ENCODE data around the gene PRKD3.
"Not testable (repeated sequence)": the region's sequence is repeated elsewhere in the genome, so short reads cannot be mapped to it uniquely, and the experiment has no call there.

Gene PRKD3

DNA sequence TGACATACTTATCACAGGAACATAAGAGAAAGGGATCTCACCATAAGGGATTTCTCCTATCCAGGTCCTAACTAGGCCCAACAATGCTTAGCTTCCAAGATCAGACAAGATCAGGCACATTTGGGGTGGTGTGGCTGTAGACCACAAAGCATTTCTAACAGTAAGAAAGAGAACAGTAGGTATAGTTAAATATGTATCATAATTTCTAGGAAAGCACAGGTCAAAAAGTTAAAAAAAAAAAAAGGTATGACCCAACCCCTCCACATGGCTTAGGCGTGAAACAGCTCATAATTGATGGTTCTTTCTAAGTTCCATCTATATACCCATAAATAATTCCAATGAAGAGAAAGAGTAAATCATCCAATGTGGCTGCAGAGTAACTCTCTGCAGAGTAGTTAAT, 6.9 kb downstream of the PRKD3 start:
- no peak for DNase-seq

DNA sequence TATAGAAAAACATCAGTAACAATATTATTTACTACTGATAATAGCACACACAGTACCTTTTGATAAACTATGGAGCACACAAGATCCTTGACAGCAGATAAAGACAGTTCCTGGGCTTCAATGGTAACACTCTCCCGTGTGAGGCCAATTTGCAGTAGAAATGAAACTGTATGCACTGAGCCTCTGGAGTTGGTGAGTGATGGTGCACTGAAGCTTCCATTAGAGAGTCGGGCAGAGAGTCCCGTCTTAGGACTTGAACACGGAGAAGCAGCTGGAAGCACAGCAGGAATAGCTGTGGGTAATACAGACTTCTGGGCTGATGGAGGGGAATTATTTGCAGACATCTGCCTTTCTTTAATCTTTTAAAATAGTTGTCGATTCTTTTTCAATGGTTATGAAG, 8.5 kb downstream of the PRKD3 start:
- DNase-seq: no peak

DNA sequence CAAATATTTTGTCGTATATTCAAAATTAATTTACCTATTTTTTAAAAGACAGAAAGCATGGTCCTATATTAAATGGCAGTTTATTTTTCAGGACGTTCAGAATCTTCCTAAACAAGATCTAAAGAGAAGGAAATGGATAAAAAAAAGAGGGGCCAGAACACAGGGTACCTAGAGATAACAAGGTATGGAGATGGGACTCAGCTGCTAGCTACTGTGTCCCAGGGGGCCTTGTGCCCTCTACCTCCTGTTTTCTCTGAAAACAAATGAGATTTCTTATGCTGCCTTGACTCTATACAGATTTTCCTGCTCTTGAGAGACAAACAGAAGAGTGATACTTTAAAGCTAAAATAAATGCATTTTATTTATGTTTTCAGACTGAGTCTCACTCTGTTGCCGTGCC, 9.3 kb downstream of the PRKD3 start:
- DNase-seq: no peak

GRCh38 chr2:37307500-37307899, 17.1 kb downstream of the PRKD3 start:
- DNase-seq: no peak

DNA sequence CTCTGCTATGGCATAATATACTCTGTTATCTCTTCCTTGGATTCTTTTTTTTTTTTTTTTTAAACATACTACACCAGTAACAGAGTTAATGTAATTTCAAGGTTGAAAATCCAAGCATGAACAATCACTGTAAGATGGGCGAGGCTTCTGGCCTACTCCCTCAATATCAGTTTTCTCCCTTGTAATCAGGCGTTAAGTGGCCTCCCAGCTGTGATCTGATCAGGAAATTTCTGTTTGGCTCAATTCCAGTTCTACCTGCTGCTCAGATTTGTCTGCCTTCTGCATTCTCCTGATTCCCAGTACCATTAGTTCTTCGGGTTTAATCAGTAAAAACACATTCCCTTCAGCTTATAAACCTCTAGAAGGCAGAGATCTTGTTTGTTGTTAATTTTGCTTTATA, 18.6 kb downstream of the PRKD3 start:
- no peak for DNase-seq

GRCh38 chr2:37302701-37303252, 21.9 kb downstream of the PRKD3 start:
- no peak for DNase-seq

DNA sequence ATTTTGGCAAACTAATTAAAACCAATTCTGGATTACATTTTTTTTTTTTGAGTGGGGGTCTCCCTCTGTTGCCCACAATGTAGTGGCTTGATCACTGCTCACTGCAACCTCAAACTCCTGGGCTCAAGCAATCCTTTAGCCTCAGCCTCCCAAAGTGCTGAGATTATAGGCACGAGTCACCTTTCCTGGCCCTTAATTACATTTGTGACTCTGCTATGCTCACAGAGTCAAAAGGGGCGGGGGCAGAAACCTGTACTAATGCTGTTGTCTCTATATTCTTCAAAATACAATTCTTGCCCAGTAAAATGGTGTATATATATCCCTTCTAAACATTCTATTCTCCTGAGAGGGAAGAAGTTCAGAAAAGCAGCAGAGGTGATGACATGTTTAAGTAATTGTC, 23.2 kb downstream of the PRKD3 start:
- DNase-seq: no peak

DNA sequence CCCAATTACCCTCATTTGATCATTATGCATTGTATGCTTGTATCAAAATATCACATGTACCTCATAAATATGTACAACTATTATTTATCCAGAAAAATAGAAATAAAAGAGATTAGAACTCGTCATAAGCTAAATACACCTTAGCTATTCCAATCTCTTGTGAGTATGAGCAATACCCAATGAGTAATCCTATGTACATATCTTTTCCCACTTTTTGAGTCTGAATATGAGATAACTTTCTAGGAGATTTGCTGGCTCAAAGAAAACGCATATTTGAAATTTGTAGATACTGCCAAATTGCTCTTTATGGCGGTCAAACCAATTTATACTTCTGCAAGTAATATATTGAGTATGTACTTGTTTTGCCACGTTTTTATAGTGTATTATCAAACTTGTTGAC, 24.1 kb downstream of the PRKD3 start:
- no peak for DNase-seq

DNA sequence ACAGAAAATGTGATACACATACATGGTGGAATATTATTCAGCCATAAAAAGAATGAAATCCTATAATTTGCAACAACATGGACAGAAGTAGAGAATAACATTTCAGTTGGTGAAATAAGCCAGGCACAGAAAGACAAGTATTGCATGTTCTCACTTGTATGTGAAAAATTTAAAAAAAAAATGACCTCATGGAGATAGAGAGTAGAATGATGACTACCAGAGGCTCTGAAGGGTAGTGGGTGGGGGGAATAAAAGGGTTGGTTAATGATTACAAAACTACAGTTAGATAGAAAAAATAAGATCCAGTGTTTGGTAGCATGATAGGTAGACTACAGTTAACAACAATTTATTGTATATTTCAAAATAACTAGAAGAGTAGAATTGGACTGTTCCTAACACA, 24.5 kb downstream of the PRKD3 start:
- DNase-seq: no peak

DNA sequence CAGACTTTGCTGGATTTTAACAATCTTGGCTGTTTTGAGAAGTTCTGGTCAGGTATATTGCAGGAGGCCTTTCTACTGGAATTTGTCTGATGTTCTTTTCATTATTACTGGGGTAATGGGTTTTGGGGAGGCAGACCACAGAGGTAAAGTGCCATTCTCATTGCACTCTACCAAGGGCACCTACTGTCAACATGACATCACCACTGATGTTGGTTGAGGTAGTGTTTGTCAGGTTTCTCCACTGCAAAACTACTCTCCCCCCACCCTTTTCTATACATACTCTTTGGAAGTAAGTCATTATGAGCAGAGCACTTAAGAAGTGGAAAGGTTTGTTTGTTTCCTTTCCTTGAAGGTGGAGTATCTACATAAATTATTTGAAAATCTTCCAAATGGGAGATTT, 27.0 kb downstream of the PRKD3 start:
- DNase-seq: no peak

DNA sequence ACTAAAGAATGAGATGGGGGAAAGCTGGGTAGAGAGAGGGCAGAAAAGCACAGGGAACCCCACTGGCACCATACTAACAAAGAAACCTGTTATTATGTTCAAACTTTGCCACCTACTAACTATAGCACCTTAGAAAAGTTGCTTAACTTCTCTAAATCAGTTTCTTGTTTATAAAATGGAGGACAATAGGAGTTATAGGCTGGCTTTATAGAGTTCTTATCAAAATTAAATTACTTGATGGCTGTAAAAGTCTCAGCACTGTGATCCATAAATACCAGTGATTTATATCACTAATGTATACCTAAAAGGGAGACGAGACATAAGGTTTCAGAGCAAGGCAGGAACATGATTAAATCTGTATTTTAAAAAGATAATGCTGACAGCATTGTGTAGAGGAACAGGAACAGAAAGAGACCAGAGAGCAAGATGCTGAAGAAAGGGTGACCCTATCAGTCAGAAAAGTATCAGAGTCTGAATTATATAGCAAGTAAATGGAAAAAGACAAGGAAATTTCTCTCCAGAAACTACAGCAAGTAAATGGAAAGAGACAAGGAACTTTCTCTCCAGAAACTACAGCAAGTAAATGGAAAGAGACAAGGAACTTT, 29.1 kb downstream of the PRKD3 start:
- no peak for DNase-seq

GRCh38 chr2:37294858-37295257, 29.8 kb downstream of the PRKD3 start:
- not testable (repeated sequence) for DNase-seq

GRCh38 chr2:37291680-37292079, 33.0 kb downstream of the PRKD3 start:
- no peak for DNase-seq

GRCh38 chr2:37287966-37288365, 36.7 kb downstream of the PRKD3 start:
- no peak for DNase-seq

- no peak for DNase-seq
These were observed 40.3 kb downstream of the PRKD3 start for GRCh38 chr2:37284381-37284780.

DNA sequence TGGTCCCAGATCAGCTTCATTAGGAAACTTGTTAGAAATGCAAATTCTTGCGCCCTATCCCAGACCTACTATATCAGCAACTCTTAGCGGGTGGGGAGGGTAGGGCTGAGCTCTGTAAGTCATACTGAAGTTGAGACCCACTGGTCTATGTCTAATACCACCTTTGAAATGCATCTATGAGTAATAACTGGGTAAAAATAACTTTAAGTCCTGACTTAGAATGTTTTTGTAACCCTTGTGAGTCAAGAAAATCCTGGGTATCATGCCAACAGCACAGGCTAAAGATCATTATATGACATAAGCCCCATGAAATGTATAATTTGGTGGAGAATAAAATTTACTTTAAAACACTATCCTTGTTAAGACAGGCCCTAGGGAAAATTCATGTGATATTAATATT, 41.4 kb downstream of the PRKD3 start:
- no peak for DNase-seq

DNA sequence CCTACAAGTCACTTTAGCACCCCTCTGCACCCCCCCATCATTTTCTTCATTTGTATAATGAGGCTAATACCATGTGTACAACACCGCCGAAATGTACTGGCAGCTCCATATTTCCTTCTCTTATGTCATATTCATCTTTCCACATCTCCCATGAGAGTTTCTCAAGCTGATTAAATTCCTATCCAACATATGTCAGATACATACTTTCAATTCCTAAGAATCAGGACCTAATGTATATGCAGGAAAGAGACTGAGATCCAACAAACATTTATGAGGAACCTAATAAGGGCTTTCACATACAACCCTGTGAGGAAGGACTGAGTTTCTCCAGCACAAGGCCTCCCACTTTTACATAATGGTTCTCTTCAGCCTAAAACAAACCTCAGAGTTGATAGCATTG, 41.9 kb downstream of the PRKD3 start:
- no peak for DNase-seq

GRCh38 chr2:37281916-37282315, 42.7 kb downstream of the PRKD3 start:
- DNase-seq: no peak

DNA sequence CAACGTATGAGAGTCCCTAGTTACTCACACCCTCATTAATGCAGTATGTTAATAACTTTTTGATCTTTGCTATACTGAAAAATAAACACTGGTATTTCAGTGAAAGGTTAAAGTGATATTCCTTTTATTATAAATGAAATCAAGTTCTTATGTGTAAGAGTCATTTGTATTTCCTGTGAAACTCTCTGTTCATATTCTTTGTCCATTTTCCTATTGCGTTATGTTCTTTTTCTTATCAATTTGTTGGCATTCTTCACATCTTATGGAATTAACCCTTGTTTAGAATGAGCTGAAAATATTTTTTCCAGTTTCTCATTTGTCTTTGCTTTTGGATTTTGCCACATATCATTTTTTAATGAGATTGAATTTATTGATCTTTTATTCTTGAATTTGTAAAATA, 48.3 kb downstream of the PRKD3 start:
- DNase-seq: no peak
